ENCODE measurements around the gene KDM5C. TPM values are rescaled to one million over a fixed set of nuclear protein-coding genes. Genes with fewer than 3 reads are reported as not detected.

Gene KDM5C
- total RNA-seq, 1 donor from 2014 or later = 114 TPM

DNA sequence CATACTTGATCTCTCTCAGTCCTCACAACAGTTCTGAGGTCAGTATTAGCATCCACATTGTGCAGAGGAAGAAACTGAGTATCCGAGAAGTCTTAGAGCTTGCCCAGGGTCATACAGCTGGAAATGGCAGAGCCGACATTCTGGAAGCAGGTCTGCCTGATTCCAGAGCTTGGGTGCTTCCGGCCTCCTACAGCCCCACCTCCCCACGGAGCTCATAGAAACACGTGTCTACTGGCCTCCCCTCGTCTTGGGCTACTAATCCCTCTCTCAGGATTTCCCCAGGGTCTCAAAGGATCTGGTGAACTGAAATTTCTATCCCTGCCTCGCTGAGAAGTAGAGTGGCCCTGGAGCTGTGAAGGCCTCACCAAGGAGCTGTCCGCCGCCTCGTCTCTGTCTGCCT, 12.0 kb upstream of the KDM5C start:
- TF ChIP-seq, protein P1, sequence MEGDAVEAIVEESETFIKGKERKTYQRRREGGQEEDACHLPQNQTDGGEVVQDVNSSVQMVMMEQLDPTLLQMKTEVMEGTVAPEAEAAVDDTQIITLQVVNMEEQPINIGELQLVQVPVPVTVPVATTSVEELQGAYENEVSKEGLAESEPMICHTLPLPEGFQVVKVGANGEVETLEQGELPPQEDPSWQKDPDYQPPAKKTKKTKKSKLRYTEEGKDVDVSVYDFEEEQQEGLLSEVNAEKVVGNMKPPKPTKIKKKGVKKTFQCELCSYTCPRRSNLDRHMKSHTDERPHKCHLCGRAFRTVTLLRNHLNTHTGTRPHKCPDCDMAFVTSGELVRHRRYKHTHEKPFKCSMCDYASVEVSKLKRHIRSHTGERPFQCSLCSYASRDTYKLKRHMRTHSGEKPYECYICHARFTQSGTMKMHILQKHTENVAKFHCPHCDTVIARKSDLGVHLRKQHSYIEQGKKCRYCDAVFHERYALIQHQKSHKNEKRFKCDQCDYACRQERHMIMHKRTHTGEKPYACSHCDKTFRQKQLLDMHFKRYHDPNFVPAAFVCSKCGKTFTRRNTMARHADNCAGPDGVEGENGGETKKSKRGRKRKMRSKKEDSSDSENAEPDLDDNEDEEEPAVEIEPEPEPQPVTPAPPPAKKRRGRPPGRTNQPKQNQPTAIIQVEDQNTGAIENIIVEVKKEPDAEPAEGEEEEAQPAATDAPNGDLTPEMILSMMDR (IDR thresholded peaks at IDR 0.05; ENCODE audit: insufficient read depth, low read length, poor library complexity, severe bottlenecking) = no peak
- no peaks in the 10 kb centered on the region for H3K36me3 ChIP-seq (ENCODE audit: control insufficient read depth, insufficient read depth, low read length)

DNA sequence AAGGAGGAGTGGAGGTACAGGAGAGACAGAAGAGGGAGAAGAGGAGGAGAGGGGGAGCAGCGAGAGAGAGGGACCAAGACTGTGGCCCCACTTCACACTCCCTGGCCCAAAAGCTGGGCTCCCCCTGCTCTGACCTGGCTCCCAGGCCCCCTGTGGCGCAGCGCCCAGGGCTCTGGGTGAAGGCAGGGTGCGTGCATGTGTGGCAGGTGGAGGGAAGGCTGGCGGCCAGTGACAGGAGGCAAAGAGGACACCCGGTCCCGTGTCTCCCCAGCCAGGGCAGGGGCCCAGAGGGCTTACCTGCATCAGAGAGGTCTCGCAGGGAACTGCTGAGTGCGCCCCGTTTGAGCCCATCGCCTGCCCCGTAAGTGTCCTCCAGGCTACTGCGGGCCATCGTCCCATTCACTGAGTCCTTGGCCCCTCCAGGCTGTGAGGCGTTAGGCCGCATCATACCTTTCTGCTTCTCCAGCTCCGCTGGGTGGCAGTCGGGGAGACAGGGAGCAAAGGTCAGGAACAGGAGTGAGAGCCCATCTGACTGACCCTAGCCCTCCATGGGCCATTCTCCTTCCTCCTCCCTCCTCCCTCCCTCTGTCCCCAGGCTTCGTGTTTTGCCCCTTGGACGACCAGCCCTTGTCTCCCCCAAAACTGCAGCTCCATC, 11.1 kb upstream of the KDM5C start:
- Histone ChIP-seq H3K36me3 (ENCODE audit: control insufficient read depth, insufficient read depth, low read length) (no peaks in the 10 kb centered on the region), H3K4me3 (ENCODE audit: low read depth, low read length) (no peak overlapping the region), H3K27me3 (ENCODE audit: control insufficient read depth, insufficient read depth, low read length) (peaks cover 12% of the 10 kb centered on the region)
- DNase-seq (ENCODE audit: low read depth) = no peak
- TF ChIP-seq, protein P1 (IDR thresholded peaks at IDR 0.05; ENCODE audit: insufficient read depth, low read length, poor library complexity, severe bottlenecking) = no peak

More for the DNA sequence above, 12.0 kb upstream of the KDM5C start:
- no peak for DNase-seq (ENCODE audit: low read depth)
- no peak overlapping the region for H3K4me3 ChIP-seq (ENCODE audit: low read depth, low read length)
- H3K27me3 ChIP-seq (ENCODE audit: control insufficient read depth, insufficient read depth, low read length) = peaks cover 8% of the 10 kb centered on the region

DNA sequence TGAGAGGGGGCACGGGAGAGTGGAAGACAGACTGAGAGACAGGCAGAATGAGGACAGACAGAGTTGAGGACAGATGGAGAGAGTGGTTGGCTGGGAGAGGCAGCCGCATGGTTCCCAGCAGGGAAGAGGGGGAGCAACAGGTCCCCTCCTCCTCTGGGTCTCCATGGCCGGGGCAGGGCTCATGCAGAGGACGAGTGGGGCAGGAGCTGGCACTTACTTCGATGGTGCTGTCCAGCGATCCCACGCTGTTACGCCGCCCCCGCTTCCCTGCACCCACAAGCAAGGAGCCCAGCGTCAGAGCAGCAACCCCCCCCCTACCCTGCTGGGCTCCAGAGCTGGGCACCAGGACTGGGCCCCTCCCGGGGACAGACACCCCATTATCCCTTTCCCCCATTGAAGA, 10.6 kb upstream of the KDM5C start:
- Histone ChIP-seq H3K36me3 (ENCODE audit: control insufficient read depth, insufficient read depth, low read length) (no peaks in the 10 kb centered on the region), H3K27me3 (ENCODE audit: control insufficient read depth, insufficient read depth, low read length) (peaks cover 12% of the 10 kb centered on the region), H3K4me3 (ENCODE audit: low read depth, low read length) (no peak overlapping the region)
- DNase-seq (ENCODE audit: low read depth) = no peak
- TF ChIP-seq, protein P1 (IDR thresholded peaks at IDR 0.05; ENCODE audit: insufficient read depth, low read length, poor library complexity, severe bottlenecking) = no peak

DNA sequence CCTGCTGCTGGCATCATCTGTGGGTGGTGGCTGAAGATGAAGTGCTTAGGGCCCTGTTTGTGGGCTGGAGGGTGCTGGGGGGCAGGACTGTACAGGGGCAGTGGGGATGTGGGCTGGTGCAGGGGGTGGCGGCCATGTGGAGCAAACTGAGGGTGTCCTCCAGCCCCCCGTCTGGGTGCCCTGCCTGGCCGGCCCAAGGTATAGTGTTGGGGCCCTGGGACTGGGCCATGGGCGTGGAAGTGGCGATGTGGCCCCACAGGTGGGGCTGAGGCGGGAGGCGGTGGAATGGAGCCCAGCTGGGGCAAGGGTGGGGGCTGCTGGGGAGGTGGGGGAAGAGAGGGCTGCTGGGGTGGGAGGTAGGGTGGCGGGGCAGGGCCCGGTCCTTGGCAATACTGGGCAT, 9.5 kb upstream of the KDM5C start:
- Histone ChIP-seq H3K4me3 (ENCODE audit: low read depth, low read length) (no peak overlapping the region), H3K27me3 (ENCODE audit: control insufficient read depth, insufficient read depth, low read length) (peaks cover 12% of the 10 kb centered on the region), H3K36me3 (ENCODE audit: control insufficient read depth, insufficient read depth, low read length) (no peaks in the 10 kb centered on the region)
- TF ChIP-seq, protein P1 (IDR thresholded peaks at IDR 0.05; ENCODE audit: insufficient read depth, low read length, poor library complexity, severe bottlenecking) = no peak
- DNase-seq (ENCODE audit: low read depth) = no peak

DNA sequence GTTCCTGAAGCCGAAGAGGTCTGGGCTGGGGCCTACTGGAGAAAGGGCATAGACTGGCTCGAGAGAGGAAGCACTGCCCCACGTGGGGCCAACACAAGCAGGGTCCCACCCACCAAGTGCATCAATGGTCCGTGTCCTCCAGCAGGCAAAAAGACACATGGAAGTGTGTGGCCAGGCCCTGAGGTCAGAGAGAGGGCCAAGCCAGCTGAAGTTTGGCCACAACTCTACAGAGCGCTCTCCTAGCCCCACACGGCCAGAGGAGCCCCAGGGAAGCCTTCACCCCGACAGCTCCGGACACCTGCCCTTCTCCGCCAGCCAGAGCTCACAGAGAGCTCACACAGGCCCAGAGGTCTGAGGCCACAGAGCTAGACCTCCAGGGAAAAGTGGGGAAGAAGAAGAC, 8.5 kb upstream of the KDM5C start:
- H3K36me3 ChIP-seq (ENCODE audit: control insufficient read depth, insufficient read depth, low read length) = no peaks in the 10 kb centered on the region
- TF ChIP-seq, protein P1 (IDR thresholded peaks at IDR 0.05; ENCODE audit: insufficient read depth, low read length, poor library complexity, severe bottlenecking) = no peak
- no peak for DNase-seq (ENCODE audit: low read depth)

DNA sequence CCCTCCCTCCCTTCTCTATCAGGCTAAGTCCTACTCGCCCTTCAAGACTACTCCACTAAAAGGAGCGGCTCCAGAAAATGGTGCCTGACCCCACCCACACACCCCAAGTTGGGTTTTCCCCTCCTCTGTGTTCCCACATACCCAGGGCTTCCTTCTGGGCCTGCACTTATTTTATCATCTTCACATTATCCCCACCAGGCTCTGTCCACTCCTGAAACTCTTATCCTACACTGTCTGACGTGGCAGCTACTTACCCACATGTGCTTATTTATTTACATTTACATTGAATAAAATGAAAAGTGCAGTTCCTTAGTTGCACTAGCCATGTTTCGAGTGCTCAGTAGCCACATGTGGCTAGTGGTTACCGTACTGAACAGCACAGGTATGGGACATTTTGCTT, 5.1 kb upstream of the KDM5C start:
- Histone ChIP-seq H3K27me3 (ENCODE audit: control insufficient read depth, insufficient read depth, low read length) (peaks cover 7% of the 10 kb centered on the region), H3K4me3 (ENCODE audit: low read depth, low read length) (no peak overlapping the region), H3K36me3 (ENCODE audit: control insufficient read depth, insufficient read depth, low read length) (no peaks in the 10 kb centered on the region)
- TF ChIP-seq, protein P1 (IDR thresholded peaks at IDR 0.05; ENCODE audit: insufficient read depth, low read length, poor library complexity, severe bottlenecking) = no peak
- no peak for DNase-seq (ENCODE audit: low read depth)

More for the DNA sequence above, 8.5 kb upstream of the KDM5C start:
- Histone ChIP-seq H3K4me3 (ENCODE audit: low read depth, low read length) (no peak overlapping the region), H3K27me3 (ENCODE audit: control insufficient read depth, insufficient read depth, low read length) (peaks cover 12% of the 10 kb centered on the region)
